ENCODE measurements around the gene PIP4K2C.

PIP4K2C gene

DNA sequence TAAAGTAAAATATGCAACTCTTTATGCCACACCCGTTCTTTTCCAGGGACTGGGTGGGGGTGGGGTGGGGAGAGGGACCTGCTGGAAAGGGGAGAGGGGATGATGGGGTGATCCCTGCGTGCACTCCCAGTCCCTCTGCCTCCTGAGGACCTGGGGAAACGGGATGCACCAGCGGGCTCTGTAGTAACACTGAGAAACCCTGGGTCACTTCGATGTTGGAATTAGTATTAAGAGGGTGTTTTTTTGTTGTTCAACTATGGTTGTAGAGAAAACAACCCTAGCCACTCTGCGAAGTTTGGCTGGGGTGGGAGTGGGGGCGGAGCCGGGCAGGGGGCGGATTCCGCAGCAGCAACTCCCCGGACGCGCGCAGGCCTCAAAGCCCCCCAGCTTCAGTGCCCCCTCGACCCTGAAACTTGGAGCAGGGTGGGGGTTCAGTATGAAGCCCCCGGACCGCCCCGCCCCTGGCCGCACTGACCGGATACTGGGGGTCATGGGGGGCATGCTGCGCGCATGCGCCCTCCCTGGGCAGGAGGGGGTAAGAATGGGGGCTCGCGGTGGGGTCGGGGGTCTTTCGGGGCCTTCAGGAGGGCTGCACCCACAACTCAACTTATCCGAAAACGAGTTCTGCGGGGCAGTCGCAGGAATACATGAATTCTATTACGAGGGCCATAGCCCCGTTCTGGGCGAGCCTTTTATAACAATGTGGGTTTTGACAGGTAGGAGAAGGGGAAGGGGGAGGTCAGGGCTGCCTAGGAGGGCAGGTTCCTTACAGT, 19.0 kb downstream of the PIP4K2C start:
- DNase-seq (no peak), ATAC-seq (ENCODE audit: insufficient read depth, low read depth) (no peak)
- Histone ChIP-seq H3K4me3 (ENCODE audit: low read depth in 1 of 2, low read length in 2 of 2) (no peak overlapping the region), H4K20me1 (ENCODE audit: insufficient read depth, low read length) (no peaks in the 10 kb centered on the region), H3K36me3 (ENCODE audit: insufficient read depth, low read length) (no peaks in the 10 kb centered on the region), H3K4me1 (ENCODE audit: insufficient read depth, low read length) (peaks cover 9% of the 10 kb centered on the region; the same call in 1 of the 2 replicates), H3K27ac (ENCODE audit: low read length) (no peak overlapping the region), H3K9me3 (ENCODE audit: insufficient read depth, low read length, severe bottlenecking) (no peaks in the 10 kb centered on the region), H3K27me3 (ENCODE audit: insufficient read depth, low read length, poor library complexity) (peaks cover 27% of the 10 kb centered on the region), H2AFZ (ENCODE audit: low read depth, low read length) (no peak overlapping the region), H3K79me2 (ENCODE audit: insufficient read depth, low read length) (no peaks in the 10 kb centered on the region; the same call in 1 of the 2 replicates), H3K4me2 (ENCODE audit: insufficient read depth, low read length) (no peak overlapping the region), H3K9ac (ENCODE audit: low read depth, low read length) (no peak overlapping the region)
- no peak for TF ChIP-seq EZH2 (IDR thresholded peaks at IDR 0.05; ENCODE audit: borderline replicate concordance, low read depth, low read length, severe bottlenecking)
- no peak for TF ChIP-seq CTCF (IDR thresholded peaks at IDR 0.05; ENCODE audit: borderline replicate concordance, extremely low read depth, low read length, poor library complexity, severe bottlenecking)

DNA sequence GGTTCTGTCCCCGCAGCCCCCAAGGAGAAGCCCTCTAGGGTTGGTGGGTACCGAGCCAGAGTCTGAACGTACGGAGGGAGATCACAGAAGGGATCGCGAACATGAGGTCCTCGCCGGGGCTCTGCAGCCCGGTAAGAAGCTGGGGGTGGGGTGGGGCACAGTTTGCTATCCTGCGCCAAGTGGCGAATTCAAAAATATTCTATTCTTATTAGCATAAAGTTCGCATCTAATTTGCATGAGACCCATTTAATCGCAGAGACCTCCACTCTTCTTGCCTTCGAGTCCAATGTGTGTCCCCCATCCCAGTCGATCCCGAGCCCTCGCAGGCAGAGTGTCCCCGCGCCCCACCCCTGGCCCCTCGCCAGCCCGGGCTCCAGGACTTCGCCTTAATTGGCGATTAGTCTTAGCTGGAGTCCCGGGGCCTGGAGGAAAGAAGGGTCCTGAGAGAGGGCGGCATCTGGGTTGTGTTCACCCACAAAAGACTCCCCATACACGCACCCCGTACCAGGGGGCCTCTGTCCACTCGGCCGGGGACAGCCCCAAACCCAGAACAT, 19.6 kb downstream of the PIP4K2C start:
- Histone ChIP-seq H3K9ac (ENCODE audit: low read depth, low read length) (no peak overlapping the region), H3K27me3 (ENCODE audit: insufficient read depth, low read length, poor library complexity) (peaks cover 33% of the 10 kb centered on the region), H3K4me2 (ENCODE audit: insufficient read depth, low read length) (no peak overlapping the region), H3K9me3 (ENCODE audit: insufficient read depth, low read length, severe bottlenecking) (no peaks in the 10 kb centered on the region), H4K20me1 (ENCODE audit: insufficient read depth, low read length) (no peaks in the 10 kb centered on the region), H3K79me2 (ENCODE audit: insufficient read depth, low read length) (no peaks in the 10 kb centered on the region; the same call in 1 of the 2 replicates), H3K4me1 (ENCODE audit: insufficient read depth, low read length) (peaks cover 2% of the 10 kb centered on the region; the same call in 1 of the 2 replicates), H3K36me3 (ENCODE audit: insufficient read depth, low read length) (no peaks in the 10 kb centered on the region), H2AFZ (ENCODE audit: low read depth, low read length) (no peak overlapping the region), H3K27ac (ENCODE audit: low read length) (no peak overlapping the region), H3K4me3 (ENCODE audit: low read depth in 1 of 2, low read length in 2 of 2) (no peak overlapping the region)
- no peak for ATAC-seq (ENCODE audit: insufficient read depth, low read depth)
- TF ChIP-seq EZH2 (IDR thresholded peaks at IDR 0.05; ENCODE audit: borderline replicate concordance, low read depth, low read length, severe bottlenecking) (no peak), CTCF (IDR thresholded peaks at IDR 0.05; ENCODE audit: borderline replicate concordance, extremely low read depth, low read length, poor library complexity, severe bottlenecking) (no peak)
- DNase-seq, result no peak

GRCh38 chr12:57611108-57611826, 20.3 kb downstream of the PIP4K2C start, which contains the start of gene ARHGEF25:
TSS of gene ARHGEF25 (plus strand) at chr12:57611435. CDS start at chr12:57611895, 460 bp downstream.
- Histone ChIP-seq H3K4me3 (ENCODE audit: low read depth in 1 of 2, low read length in 2 of 2) (no peak within 1 kb of the TSS), H3K4me1 (ENCODE audit: insufficient read depth, low read length) (no peaks in the 10 kb centered on the region), H3K9me3 (ENCODE audit: insufficient read depth, low read length, severe bottlenecking) (no peaks in the 10 kb centered on the region), H3K79me2 (ENCODE audit: insufficient read depth, low read length) (no peaks in the 10 kb centered on the region), H3K4me2 (ENCODE audit: insufficient read depth, low read length) (no peak within 1 kb of the TSS), H3K9ac (ENCODE audit: low read depth, low read length) (no peak within 1 kb of the TSS), H3K36me3 (ENCODE audit: insufficient read depth, low read length) (no peaks in the 10 kb centered on the region), H3K27ac (ENCODE audit: low read length) (no peak within 1 kb of the TSS), H4K20me1 (ENCODE audit: insufficient read depth, low read length) (no peaks in the 10 kb centered on the region), H2AFZ (ENCODE audit: low read depth, low read length) (no peak within 1 kb of the TSS), H3K27me3 (ENCODE audit: insufficient read depth, low read length, poor library complexity) (peaks cover 36% of the 10 kb centered on the region)
- no peak for DNase-seq
- TF ChIP-seq EZH2 (IDR thresholded peaks at IDR 0.05; ENCODE audit: borderline replicate concordance, low read depth, low read length, severe bottlenecking) (no peak), CTCF (IDR thresholded peaks at IDR 0.05; ENCODE audit: borderline replicate concordance, extremely low read depth, low read length, poor library complexity, severe bottlenecking) (no peak)
- 0 out of 3 replicates have a peak, but pooled peaks have one; percentile 21 for ATAC-seq (ENCODE audit: insufficient read depth, low read depth)
